ENCODE results near the gene CGNL1. TPM values are rescaled to one million over a fixed set of nuclear protein-coding genes. Genes with fewer than 3 reads are reported as not detected.

Gene CGNL1
- total and polyA plus RNA-seq, 8 donors, result 0.29 to 36.2 (median 19.5) TPM

- H3K4me1 ChIP-seq, result peaks cover 0 to 7% (median 0%) of the 10 kb centered on the region in 4 donors
- no peak overlapping the region for H3K27ac ChIP-seq
- no peaks in the 10 kb centered on the region for H3K27me3 ChIP-seq
- TF ChIP-seq EP300 (IDR thresholded peaks at IDR 0.05) (no peak), POLR2AphosphoS5 (IDR thresholded peaks at IDR 0.05) (no peak), CTCF (IDR thresholded peaks at IDR 0.05) (no peak), POLR2A (IDR thresholded peaks at IDR 0.05) (no peak)
- no peak for DNase-seq
- WGBS, 5 donors, result 82 to 85% (median 83%) methylated on average over 12 of the region's 12 CpGs
- intact Hi-C loops (cut with DNase I; ENCODE audit: low total_unique reads), result no loop called here
- H3K9me3 ChIP-seq, result no peaks in the 10 kb centered on the region
- H3K4me3 ChIP-seq, result no peak overlapping the region
- H3K36me3 ChIP-seq, result no peaks in the 10 kb centered on the region
Measured at GRCh38 chr15:57411945-57412768, 35.9 kb downstream of the CGNL1 start.

GRCh38 chr15:57415602-57416001 is 39.3 kb downstream of the CGNL1 start:
- WGBS, 5 donors, result 83 to 94% (median 91%) methylated on average over 7 of the region's 7 CpGs
- no peak overlapping the region for H3K4me3 ChIP-seq
- H3K36me3 ChIP-seq, result no peaks in the 10 kb centered on the region
- H3K27ac ChIP-seq, result no peak overlapping the region
- TF ChIP-seq POLR2AphosphoS5 (IDR thresholded peaks at IDR 0.05) (no peak), CTCF (IDR thresholded peaks at IDR 0.05) (no peak), EP300 (IDR thresholded peaks at IDR 0.05) (no peak), POLR2A (IDR thresholded peaks at IDR 0.05) (no peak)
- DNase-seq, result peak in 1 of 2 donors; percentile 33
- H3K4me1 ChIP-seq, result peaks cover 0 to 7% (median 0%) of the 10 kb centered on the region in 4 donors
- H3K9me3 ChIP-seq, result no peaks in the 10 kb centered on the region
- intact Hi-C loops (cut with DNase I; ENCODE audit: low total_unique reads), result no loop called here
- H3K27me3 ChIP-seq, result no peaks in the 10 kb centered on the region

- TF ChIP-seq POLR2A (IDR thresholded peaks at IDR 0.05) (no peak), EP300 (IDR thresholded peaks at IDR 0.05) (no peak), CTCF (IDR thresholded peaks at IDR 0.05) (no peak), POLR2AphosphoS5 (IDR thresholded peaks at IDR 0.05) (no peak)
- no peaks in the 10 kb centered on the region for H3K36me3 ChIP-seq
- intact Hi-C loops (cut with DNase I; ENCODE audit: low total_unique reads), result no loop called here
- H3K9me3 ChIP-seq, result no peaks in the 10 kb centered on the region
- no peak overlapping the region for H3K27ac ChIP-seq
- H3K27me3 ChIP-seq, result no peaks in the 10 kb centered on the region
- WGBS, 5 donors, result 92 to 97% (median 96%) methylated on average over 13 of the region's 13 CpGs
- DNase-seq, result no peak
- peaks cover 0 to 21% (median 10%) of the 10 kb centered on the region in 4 donors for H3K4me1 ChIP-seq
- no peak overlapping the region for H3K4me3 ChIP-seq
Measured at GRCh38 chr15:57418635-57419034, 42.3 kb downstream of the CGNL1 start.

GRCh38 chr15:57419335-57419734 is 43.0 kb downstream of the CGNL1 start:
- Histone ChIP-seq H3K27ac (no peak overlapping the region), H3K4me1 (peaks cover 0 to 15% (median 10%) of the 10 kb centered on the region in 4 donors), H3K9me3 (no peaks in the 10 kb centered on the region), H3K36me3 (no peaks in the 10 kb centered on the region), H3K27me3 (no peaks in the 10 kb centered on the region), H3K4me3 (no peak overlapping the region)
- WGBS, 5 donors, result 92 to 95% (median 93%) methylated on average over 2 of the region's 2 CpGs
- intact Hi-C loops (cut with DNase I; ENCODE audit: low total_unique reads), result no loop called here
- no peak for DNase-seq
- TF ChIP-seq POLR2AphosphoS5 (IDR thresholded peaks at IDR 0.05), result no peak
- TF ChIP-seq EP300 (IDR thresholded peaks at IDR 0.05), result no peak
- no peak for TF ChIP-seq POLR2A (IDR thresholded peaks at IDR 0.05)
- no peak for TF ChIP-seq CTCF (IDR thresholded peaks at IDR 0.05)
